Measurements from ENCODE around the gene FAM219B.
"Not testable (repeated sequence)": the region's sequence is repeated elsewhere in the genome, so short reads cannot be mapped to it uniquely, and the experiment has no call there.

The FAM219B gene

GRCh38 chr15:74903676-74904075 is 3.0 kb downstream of the FAM219B start:
- DNase-seq (ENCODE audit: low read depth, low spot score): no peak

GRCh38 chr15:74902295-74903075 is 4.2 kb downstream of the FAM219B start:
- DNase-seq (ENCODE audit: low read depth, low spot score): no peak

GRCh38 chr15:74901612-74902063 is 5.0 kb downstream of the FAM219B start:
- DNase-seq (ENCODE audit: low read depth, low spot score): peak; percentile 25

- no peak for DNase-seq (ENCODE audit: low read depth, low spot score)
Observed at GRCh38 chr15:74897300-74897701, 9.3 kb downstream of the FAM219B start.

- no peak for DNase-seq (ENCODE audit: low read depth, low spot score)
Observed at GRCh38 chr15:74896316-74896715, 10.3 kb downstream of the FAM219B start.

GRCh38 chr15:74895830-74896229 is 10.8 kb downstream of the FAM219B start:
- no peak for DNase-seq (ENCODE audit: low read depth, low spot score)

GRCh38 chr15:74894383-74894782 is 12.3 kb downstream of the FAM219B start:
- DNase-seq (ENCODE audit: low read depth, low spot score): not testable (repeated sequence)

GRCh38 chr15:74893627-74894026 is 13.0 kb downstream of the FAM219B start:
- DNase-seq (ENCODE audit: low read depth, low spot score): no peak

- no peak for DNase-seq (ENCODE audit: low read depth, low spot score)
Observed at GRCh38 chr15:74892931-74893330, 13.7 kb downstream of the FAM219B start.

GRCh38 chr15:74892313-74892712 is 14.3 kb downstream of the FAM219B start:
- DNase-seq (ENCODE audit: low read depth, low spot score): no peak

- no peak for DNase-seq (ENCODE audit: low read depth, low spot score)
Observed at GRCh38 chr15:74891469-74891868, 15.2 kb downstream of the FAM219B start.

GRCh38 chr15:74890665-74890960 is 16.0 kb downstream of the FAM219B start:
- no peak for DNase-seq (ENCODE audit: low read depth, low spot score)

- peak; percentile 75 for DNase-seq (ENCODE audit: low read depth, low spot score)
Observed at GRCh38 chr15:74889883-74890664, 16.6 kb downstream of the FAM219B start, which contains the start of gene MPI. MPI (plus strand) TSS chr15:74890042; CDS start chr15:74890074, 32 bp downstream.

- DNase-seq (ENCODE audit: low read depth, low spot score): no peak
Observed at GRCh38 chr15:74889390-74889882, 17.2 kb downstream of the FAM219B start.

GRCh38 chr15:74888716-74889115 is 17.9 kb downstream of the FAM219B start:
- no peak for DNase-seq (ENCODE audit: low read depth, low spot score)

- not testable (repeated sequence) for DNase-seq (ENCODE audit: low read depth, low spot score)
Observed at GRCh38 chr15:74887537-74888193, 19.0 kb downstream of the FAM219B start.

- no peak for DNase-seq (ENCODE audit: low read depth, low spot score)
Observed at GRCh38 chr15:74885461-74885860, 21.2 kb downstream of the FAM219B start.

GRCh38 chr15:74884428-74885223 is 22.0 kb downstream of the FAM219B start:
- no peak for DNase-seq (ENCODE audit: low read depth, low spot score)

GRCh38 chr15:74882528-74882927 is 24.1 kb downstream of the FAM219B start:
- no peak for DNase-seq (ENCODE audit: low read depth, low spot score)

GRCh38 chr15:74878273-74878672 is 28.4 kb downstream of the FAM219B start:
- DNase-seq (ENCODE audit: low read depth, low spot score): no peak

GRCh38 chr15:74873756-74874424 is 32.8 kb downstream of the FAM219B start:
- no peak for DNase-seq (ENCODE audit: low read depth, low spot score)
